GM20431 (cell line): ENCODE data around the gene PLCL1.

ENCODE experiments used
- in situ Hi-C: fragments of 300-500 bp; cut with MseI, MboI; formaldehyde crosslinking; loops from one replicate; pipeline ENCODE4 v1.15.0; 2020; ENCODE audit warnings: low sequenced_read_pairs; ENCODE audit not compliant: unreplicated experiment

Gene PLCL1

DNA sequence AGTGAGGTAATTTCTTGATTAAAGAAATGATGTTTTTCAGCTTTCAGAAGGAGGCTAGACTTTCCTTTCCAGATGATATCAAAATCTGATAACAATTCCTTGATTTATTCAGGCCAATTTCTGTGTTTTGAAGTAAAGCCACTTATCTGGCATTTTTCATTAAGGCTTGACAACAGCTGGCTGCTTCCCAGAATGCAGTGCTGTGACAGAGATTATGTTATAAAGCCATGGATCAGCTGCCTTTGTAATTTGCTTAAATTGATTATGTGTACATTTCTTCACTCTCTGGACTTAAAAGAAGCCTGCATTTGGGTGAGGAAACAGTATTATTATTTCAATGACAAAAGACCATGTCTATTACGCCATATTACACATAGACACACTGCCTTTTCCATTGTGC, 136.0 kb downstream of the PLCL1 start:
- in situ Hi-C loops: no loop called here

DNA sequence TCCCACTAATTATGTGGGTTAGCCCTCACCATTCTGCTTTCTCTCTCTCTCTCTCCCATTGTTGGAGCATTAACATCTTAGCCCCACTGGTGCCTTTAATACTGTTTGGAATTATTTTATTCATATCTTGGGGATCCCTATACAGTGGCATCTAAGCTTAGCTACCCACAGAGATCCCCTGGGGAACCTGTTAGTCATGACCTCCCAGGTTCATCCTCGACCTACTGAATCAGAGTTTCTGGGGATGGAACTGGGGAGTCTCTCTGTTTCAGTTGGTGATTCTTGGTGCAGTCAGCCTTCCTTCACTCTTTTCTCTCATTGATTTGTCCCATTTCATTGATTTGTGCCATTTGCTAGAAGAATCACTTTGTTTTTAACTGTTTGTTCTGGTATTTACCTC, 137.3 kb downstream of the PLCL1 start:
- in situ Hi-C loops: no loop called here

DNA sequence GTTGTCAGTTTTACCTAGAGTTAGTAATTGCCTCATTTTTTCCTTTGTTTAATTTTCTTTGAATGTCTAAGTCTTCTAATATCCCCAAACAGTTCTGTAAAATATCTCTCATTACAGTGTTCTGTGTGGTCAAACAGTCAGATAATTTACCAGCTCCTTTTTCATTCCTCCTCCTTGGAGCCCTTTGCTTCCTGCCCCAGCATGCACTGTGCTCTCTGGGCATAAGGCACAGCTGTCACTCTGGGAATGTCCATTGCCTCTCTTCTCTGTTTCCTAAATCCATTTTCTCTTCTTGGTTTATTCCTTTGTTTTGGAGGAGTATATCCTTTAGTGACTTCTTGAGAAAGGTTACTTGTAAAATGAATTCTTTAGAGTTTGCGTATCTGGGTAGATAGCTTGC, 139.3 kb downstream of the PLCL1 start:
- in situ Hi-C loops: no loop called here

DNA sequence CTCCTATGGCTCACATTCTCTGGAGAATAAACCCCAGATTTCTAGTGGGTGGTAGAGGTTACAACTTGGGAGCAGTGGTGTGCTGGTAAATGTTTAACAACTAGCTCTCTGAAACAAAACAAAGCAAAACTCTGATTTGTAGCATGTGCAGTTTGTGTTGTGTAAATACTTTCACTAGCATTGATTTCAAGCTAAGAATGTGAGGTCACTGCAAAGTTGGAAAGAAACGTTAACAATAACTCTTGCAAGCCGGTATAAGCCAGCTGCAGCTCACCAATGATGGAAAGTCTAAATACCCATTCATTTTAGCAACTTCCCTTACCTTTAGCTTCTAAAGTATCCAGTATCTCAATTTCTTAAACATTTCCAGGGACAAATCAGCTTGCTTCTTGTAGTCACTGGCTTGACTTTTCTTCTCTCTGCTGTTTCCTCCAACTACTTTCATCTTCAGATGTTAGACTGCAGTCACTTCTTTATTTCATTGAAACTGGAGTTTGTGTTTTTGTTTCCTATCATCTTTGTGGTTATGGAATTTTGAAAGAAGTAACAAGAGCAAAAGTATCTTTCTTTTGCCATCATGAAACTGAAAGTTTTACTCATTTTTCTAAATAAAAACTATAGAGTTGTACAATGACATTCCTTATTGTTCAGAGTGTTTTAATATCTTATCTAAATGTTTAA, 140.2 kb downstream of the PLCL1 start:
- in situ Hi-C loops: no loop called here

DNA sequence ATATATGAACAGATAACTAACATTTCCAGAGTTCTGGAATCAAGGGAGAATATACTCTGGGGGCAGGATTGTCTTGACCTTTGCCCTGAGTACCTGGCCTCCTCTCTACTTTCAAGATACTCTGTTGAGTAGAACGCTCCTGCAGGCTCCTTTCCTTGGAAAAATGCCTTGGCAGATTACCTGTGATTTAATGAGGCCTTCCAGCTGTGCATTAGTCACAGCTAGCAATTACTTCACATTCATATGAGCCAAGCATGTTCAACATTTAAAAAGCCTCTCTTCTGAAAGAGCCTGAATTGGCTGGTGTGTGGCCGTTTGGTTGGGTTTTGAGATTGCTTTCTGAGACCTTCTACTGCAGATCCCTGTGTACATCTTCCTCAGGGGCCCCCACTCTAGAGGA, 142.2 kb downstream of the PLCL1 start:
- in situ Hi-C loops: no loop called here

DNA sequence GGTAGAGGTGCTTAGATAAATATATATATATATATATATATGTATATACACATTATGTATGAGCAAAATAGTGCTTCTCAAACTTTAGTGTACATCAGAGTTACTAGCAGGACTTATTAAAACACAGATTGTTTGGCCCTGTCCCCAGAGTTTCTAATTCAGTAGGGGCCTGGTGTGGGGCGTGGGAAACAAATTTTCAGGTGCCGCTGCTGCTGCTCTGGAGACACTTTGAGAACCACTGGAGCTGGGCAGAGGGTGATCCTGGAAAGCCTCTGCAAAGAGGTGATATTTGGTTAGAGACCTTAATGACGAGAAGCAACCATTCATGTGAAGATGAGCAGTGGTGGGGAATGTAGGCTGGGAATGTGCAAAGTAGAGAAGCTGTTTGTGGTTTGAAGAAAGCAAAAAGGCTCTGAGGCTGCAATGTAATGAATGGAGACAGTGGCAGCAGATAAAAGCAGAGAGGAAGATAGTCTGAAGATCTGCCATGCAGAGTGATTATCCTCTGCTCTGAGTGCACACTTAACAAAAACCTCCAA, 142.9 kb downstream of the PLCL1 start:
- in situ Hi-C loops: no loop called here

DNA sequence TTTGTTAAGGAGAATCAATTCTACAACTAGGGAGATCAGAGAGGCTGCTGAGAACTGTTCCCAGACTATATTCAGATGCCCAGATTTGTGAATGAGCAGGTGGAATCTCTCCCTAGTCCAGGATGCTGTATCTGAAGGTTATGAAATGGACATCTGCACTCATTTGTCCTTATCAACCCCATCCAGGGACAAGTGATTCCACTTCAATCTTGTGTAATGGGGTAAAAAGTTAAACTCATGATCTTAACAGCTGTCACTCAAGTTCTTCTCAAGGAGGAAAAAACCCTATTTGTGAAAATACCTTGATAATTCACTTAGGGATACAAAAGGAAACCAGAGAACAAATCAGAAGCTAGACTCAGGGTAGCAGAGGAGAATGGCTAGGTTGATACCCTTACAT, 144.8 kb downstream of the PLCL1 start:
- in situ Hi-C loops: no loop called here

DNA sequence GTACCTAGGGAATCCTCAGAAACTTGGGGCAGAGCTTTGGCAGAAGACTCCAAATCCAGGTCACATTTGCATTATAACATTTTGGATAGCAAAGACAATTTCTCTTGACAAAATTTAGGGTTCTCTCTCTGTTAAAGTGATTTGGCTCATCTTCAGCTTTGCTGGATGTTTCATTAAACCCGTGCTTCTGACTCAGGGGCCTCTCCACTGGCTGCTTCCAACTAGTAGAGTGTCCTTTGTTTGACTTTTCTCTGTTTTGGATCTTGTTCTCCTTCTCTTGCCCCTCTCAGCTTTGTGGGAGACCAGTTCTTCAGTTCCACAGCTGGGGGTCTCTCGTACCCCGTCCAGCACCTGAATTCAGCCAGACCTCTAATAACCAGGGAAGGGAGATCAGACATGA, 145.6 kb downstream of the PLCL1 start:
- in situ Hi-C loops: no loop called here

DNA sequence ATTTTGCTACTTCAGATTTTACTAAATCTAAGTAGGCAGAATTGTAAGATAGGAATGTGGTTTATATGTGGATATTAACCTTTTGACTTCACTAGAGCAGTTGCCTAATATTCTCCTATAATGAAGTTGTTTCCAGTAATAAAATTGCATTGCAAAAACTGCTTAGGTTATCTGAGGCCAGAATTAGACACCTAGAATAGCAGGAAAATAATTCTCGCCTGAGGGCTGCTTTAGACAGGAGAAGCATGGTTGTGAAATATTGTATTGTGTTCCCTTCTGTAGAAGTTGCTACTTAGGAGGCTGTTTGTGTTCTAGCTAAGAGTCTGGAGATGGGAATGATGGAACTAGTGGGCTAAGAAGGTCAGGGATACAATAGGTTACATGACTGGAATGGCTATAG, 146.3 kb downstream of the PLCL1 start:
- in situ Hi-C loops: no loop called here

DNA sequence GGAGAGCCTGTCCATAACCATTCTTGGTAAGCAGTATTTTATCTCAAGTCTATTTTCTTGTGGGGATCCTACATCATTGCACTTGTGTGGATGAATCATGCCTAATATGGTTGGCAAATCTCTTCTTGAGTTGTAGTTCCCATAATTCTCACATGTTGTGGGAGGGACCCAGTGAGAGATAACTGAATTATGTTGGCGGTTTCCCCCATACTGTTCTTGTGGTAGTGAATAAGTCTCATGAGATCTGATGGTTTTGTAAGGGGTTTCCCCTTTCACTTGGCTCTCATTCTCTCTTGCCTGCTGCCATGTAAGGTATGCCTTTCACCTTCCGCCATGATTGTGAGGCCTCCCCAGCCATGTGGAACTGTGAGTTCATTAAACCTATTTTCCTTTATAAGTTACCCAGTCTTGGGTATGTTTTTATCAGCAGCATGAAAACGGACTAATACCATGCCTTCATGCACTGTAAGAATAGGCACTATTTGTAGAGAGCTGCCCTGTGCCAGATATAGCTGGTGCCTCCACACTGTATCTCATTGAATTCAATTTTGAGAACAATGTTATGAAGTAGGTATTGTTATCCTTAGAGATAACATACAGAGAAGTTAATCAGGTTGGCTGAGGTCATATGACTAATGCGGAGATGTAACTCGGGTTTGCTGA, 148.3 kb downstream of the PLCL1 start:
- in situ Hi-C loops: no loop called here

DNA sequence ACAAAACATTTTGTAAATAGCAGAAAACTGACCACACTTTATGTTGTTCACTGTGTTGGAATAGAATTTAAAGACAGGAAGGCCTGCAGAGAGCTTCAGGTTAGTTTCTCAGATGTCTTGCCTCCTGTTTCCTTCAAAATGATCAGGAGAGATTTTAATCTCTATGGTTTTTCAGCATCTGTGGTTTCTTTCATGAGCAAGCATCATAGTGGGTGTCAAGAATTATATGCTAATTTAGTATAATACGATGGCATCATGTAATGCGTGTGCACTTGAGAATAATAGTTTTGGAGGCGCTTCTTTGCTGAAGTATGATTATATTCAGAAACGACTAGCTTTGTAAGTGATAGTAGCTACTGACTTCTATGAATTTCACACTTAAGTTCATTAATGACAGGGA, 149.9 kb downstream of the PLCL1 start:
- in situ Hi-C loops: no loop called here

DNA sequence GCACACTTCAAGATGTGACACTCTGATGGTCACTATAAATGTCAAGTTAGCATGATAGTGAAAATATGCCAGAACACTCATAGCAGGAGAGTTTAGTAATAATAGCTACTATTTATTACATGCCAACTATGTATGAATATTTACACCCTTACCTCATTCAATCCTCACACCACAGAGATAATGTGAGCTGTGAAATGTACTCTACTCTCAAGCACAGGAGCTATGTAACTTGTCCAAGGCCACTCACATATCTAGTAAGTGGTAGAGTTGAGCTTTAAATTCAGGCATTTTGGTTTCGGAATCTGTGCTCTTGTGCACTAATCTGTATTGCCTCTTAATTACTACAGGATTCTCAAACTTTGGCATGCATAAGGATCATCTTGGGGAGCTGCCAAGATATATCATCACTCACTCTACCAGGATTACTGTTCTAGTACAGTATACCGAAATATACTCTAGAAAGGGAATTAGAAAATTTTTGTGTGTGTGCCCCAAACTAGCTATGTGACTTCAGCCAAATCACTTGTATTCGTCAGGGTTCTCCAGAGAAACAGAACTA, 154.3 kb downstream of the PLCL1 start:
- in situ Hi-C loops: no loop called here

DNA sequence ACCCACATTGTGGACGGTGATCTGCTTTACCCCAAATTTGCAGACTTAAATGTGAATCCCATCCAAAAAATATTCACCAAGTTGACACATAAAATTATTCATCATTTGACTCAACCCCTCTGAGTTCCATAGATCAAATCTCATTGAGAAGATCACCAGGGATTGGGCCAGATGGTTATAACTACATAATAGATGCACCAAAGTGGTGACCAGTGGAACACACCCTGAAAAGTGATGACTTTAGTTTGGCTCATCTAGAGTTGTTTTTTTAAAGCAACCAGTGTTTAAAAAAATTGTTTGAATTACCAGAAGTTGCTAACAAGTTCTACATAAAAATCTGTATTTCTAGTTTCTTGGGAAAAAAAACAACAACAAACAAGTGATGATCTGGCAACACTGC, 155.0 kb downstream of the PLCL1 start:
- in situ Hi-C loops: no loop called here

DNA sequence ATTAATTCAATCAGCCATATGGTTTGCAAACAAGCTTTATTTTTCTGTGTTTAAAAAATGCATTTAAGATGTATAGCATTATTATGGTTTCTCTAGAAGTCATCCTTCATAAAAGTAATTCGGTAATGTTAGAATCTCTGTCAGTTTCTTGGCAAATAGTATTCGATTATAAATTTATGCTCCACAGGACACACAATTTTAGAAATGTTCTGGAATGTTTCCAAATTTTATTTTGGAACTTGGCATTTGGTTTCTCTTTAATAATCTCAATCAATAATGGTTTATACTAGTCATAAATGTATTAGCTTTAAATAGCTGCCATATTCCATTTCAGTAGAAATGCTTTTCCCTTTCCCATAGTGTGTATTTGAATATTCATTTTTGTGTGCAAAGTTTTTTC, 156.4 kb downstream of the PLCL1 start:
- in situ Hi-C loops: no loop called here

DNA sequence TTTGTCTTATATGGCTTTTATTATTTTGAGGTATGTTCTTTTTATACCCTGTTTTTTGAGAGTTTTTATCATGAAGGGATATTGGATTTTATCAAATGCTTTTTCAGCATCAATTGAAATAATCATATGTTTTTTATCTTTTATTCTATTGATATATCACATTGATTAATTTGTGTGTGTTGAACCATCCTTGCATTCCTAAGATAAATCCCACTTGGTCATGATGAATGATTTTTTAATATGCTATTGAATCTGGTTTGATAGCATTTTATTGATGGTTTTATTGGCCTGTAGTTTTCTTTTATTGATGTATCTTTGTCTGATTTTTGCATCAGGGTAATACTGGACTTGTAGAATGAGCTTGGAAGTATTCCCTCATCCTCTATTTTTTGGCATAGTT, 160.3 kb downstream of the PLCL1 start:
- in situ Hi-C loops: no loop called here

DNA sequence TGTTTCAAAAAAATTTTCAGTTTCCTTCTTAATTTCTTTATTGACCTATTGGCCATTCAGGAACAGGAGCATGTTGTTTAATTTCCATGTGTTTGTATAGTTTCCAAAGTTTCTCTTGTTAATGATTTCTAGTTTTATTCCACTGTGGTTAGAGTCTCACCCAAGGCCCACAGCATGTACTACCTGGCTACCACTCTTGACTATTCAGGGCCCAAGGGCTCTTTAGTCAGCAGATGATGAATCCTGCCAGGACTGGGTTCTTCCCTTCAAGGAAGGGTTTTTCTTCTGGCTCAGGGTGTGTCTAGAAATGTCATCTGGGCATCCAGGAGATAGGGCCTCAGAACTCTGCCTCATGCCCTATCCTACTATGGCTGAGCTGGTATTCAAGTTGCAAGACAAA, 161.4 kb downstream of the PLCL1 start:
- in situ Hi-C loops: no loop called here

DNA sequence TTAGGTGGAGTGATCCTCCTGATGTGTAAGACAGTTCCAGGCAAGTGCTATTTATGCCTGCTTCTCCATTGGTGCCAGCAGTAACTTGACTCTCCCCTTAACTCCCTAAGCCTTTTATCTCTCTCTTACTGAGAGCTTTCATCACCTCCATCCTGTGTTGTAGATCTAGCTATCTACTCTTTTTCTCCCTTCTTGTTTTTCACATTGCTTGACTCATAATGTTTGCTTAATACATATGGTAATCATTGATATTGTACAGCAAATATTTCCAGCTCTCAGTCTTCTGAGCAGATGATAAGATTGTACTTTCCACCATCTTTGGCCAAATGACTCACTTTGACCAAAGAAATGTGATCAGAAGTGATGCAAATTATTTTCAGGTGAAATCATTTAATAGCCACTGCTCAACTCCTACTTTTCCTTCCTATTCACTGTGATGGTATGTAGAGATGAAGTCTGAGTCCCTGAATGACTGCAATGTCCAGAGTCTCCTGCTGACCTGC, 165.0 kb downstream of the PLCL1 start:
- in situ Hi-C loops: no loop called here

DNA sequence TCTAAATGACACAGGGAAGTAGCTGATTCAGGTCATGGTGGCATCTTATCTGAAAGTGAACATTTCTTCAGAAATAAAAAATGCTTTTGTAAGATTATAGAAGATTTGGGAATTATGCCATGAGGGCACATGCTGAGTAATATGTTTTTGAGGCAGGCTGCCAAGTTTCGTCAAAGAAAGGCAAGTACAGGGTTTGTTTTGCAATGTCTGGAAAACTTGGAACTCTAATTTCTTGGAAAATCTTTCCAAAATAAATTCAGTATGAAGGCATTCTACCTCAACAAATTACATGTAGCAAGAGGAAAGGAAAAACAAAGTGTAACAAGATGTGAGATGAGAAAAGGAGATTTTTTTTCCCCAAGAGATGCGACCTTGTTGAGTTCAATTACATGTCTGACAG, 167.7 kb downstream of the PLCL1 start:
- in situ Hi-C loops: no loop called here

DNA sequence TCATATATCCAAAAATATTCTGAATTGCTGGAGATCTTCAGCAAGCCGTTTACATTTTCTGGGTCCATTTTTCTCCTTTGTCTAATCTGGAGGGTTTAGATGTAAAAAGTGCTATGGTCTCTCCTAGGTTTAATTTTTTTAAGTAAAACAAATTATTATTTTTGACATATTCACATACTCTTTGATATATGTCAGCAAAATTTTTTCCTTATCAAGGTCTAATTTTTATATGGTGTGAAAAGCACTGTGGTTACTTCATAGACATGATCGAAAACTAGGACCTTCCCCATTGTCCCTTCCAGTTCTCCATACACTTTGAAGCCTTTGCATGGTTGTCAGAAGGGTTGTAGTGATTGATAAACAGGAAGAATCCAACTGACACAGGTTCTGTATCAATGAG, 168.2 kb downstream of the PLCL1 start:
- in situ Hi-C loops: no loop called here

DNA sequence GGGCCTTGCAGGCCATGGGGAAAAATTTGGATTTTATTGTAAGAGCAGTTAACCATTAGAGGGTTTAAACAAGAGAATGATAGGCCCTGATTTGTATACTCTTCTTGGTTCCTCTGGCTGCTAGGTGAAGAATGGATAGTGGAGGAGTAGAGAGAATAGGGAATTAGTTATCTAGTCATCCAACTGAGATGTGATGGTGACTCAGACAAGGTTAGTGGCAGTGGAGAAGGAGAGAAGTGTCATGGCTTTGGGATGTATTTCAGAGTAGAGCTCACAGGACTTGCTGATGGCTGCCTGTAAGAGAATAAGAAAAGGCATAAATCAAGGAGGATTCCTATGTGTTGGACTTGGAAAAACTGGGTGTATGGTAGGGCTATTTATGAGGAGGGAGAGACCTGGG, 169.4 kb downstream of the PLCL1 start:
- in situ Hi-C loops: no loop called here

DNA sequence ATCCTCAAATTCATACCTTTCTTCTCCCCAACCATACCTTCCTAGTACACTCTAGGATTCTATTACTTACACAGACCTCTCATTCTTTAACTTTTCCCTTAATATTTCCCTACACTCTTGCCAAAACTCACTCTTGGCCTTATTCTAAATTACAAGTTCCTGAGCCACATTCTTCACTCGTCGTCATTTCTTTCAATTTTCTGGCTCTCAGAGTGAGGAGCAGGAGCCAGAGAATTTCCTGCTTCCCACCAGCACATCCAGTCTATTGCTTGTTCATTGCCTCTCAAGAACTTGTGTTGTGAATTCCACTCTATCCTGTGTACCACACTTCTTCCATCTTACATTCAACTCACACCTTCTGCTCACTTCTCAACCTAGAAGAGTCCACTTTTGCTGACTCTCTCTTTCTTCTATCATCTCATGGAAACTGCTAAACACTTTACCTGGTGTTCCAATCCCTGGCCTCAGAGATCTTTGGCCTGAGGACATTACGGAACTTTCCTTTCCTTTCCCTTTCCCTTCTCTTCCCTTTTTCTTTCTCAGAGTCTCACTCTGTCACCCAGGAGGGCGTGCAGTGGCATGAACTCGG, 171.6 kb downstream of the PLCL1 start:
- in situ Hi-C loops: no loop called here
